GM21515 (cell line): ENCODE data around the gene IL17RD.

Source experiments
- ATAC-seq: cut with Tn5 transposase; IDR thresholded peaks from one replicate; pipeline ENCODE4 v1.9.1; 2021; ENCODE audit not compliant: unreplicated experiment

Gene IL17RD

DNA sequence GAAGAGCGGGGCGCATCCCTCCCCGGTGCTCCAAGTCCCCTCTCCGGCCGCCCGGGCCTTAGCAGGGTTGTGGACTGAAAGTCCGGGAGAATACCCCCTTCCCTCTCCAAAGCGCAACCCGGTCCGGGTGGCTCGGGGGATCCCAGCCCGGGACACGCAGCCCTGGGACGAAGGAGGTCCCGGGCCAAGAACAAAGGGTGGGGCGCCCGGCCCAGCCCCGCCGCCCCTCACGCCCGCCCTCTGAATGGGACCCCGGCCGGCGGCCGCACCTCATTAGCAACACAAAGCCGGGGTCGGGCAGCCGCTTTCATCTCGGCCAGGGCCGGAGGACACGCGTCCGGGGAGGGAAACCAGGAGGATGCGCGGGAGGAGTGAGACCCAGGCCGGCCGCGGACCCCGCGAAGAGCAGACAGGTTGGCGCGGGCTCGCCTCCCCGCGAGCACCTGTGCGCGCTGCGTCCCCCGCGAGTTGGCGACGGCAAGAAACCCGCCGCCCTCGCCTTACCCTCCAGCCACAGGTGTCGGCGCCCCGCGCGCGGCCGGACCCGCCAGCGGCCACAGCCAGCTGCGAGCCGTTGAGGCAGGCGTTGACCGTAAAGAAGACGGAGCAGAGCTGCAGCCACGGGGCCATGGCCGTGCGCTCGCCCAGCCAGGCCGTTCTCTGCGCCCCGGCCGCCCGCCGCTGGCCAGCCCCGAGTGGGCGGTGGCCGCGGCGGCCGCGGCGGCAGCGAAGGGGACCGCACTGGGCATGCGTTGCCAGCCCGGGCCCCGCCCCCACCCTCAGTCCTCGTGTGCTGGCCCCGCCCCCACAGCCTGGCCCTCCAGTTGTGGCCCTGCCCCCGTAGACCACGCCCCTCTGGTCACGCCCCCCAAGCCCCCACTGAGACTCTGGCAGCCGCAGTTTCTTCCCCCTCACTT lies at the start of gene IL17RD:
Gene IL17RD, minus strand, starts transcription at position 697 of the 917 bp plus-strand sequence. Its CDS starts 67 bp downstream, at position 630.
- ATAC-seq: peak; percentile 39

DNA sequence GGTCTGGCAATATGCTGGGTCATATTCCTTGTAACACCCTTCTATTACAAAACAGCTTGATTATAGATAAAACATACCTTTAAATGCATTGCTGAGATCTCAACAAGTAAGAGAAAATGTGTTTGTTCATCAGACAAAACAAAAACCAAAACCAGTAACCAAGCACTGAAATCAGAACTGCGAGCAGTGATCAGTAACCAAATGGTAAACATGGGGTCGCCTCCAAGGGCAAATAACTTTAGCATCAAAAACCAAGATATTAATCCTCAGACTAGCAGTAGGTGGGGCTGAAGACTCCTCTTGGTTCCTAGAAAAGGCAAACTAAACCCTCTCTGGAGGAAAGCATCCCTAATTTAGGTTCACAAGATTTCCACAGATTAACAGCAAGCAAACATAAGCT lies 41.3 kb upstream of the IL17RD start:
- ATAC-seq: no peak

DNA sequence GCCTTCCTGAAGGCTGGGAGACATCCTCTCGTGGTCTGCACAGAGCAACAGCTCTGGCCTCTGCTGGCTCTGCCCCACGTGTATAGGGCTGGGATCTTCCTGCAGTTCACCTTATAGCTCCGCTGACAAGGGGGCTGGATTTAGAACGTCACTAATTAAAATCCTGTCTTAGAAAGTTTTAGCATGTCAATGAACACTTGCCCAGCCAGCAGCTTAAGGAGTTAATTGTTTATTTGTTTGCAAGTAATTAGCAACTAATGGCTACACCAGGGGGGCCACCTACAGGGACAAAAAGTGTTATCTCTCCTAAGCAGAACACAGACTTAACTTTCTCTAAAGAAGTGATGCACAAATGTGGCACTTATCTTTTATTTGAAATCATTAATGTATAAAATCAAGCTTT lies 34.7 kb upstream of the IL17RD start, which contains the start of gene HESX1:
Gene HESX1, minus strand, starts transcription at position 84 of the 403 bp plus-strand sequence. Its CDS starts 60 bp downstream, at position 24.
- ATAC-seq: no peak

DNA sequence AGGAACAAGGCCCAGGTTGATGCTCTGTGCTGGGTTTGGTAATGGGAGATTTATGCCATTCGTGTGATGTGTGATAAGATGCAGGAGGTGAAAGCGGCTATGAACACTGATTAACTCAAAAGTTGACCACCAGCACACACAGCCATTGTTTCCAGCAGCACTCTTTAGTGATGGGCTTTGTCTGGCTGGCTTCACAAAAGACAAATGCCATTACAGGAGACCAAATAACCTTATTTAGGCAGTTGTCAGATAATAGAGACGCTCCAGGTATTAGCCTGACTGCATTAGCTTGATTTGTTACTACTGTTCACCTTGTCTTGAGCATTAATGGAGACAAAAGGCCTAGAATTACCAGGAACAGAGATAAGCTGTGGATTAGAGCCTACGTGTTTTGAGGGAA lies 29.5 kb upstream of the IL17RD start:
- ATAC-seq: no peak

DNA sequence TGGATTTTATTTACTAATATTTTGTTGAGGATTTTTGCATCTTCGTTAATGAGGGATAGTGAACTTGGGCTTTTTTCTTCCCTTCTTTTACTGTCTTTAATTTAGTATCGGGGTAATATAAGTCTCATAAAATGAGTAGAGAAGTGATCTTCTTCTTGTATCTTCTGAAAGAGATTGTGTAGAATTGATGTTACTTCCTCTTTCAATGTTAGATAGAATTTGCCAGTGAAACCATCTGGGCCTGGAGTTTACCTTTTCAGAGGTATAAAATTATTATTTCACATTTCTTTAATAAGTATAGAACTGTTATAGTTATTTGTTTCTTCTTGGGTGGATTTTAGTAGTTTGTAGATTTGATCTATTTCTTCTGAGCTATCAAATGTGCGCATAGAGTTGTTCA lies 26.9 kb upstream of the IL17RD start:
- ATAC-seq: no peak

DNA sequence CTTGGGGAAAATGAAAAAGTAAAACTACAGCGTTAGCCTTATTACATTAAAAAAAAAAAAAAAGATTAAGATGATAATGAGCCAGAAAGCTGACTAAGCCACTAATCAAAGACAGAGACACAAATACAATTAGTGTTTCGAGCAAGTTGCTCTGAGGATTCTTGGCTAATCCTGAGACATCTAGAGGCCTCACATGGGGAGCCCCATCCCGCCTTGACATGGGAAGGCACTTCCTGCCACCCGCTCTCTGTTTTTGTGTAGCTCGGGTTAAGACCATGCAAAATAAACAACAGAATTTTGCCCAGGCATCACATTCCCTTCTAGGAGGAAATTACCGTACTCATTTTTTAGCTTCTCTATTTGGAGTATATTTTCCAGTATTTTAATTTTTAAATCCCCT lies 19.4 kb upstream of the IL17RD start:
- no peak for ATAC-seq

DNA sequence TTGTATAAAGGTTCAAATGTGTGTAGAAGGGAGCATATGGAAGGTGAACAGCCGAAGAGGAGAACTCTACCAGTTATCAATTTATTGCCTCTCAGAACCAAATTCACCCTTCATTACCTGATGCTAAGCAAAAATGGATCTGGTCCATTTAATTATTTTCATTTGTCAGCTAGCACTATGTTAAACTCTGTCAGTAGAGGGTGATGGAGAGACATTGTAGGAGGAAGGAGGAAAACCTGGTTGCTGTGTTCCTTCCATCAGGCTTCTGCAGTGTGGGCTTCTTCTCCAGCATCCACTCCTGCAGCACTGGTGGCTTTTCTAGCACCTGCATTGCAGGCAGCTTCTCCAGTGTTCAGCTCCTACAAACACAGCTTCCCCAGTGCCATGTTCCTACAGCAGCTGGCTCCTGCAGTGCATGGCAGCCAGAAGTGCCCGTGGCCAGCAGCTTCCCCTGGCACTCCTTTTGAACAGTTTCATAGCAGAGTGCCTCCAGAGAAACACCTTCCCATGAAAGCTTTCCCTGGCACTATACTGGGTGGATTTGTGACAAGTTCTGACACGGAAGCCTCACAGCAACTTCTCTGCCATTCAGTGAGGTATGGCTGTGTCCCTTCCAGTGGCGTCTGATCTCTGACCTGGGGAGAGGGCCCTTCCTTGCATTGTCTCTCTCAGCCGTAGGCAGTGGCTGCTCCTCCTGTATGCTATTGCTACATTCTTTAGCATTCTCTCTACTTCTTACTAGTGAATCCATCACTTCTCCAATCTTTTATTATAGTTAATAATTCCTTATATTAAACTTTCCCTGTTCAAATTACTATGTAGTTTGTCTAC lies 14.6 kb upstream of the IL17RD start:
- ATAC-seq: no peak

DNA sequence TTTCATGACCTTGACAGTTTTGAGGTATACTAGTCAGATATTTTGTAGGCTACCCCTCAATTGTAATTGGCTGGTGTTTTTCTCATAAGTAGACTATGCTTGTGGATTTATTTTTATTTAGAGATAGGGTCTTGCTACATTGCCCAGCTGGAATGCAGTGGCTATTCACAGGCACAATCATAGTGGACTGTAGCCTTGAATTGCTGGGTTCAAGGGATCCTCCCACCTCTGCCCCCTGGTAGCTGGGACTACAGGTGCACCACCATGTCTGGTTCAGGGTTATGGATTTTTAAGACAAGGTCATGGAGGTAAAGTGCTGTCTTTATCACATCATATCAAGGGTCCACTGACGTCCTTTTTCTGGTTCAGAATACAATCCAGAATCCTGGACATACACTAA lies 10.9 kb upstream of the IL17RD start:
- no peak for ATAC-seq

DNA sequence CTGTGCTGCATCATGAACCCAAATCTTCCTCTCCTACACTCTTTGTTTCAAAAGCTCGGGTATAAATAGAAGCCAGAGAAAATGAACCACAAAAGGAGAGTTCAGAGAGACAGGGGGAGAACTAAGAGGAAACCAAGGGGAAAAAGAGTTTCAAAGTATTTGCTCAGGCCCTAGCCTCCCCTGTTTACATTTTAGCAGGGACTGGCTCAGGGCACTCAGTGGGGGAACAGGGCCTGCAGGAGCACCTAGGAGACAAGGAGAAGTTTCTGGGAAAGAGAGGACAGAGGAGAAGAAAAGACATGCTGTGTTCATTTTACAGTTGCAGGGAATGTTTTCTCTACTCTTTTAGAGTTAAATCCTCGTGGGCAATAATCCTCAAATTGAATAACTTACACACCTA lies 8.5 kb upstream of the IL17RD start:
- no peak for ATAC-seq

DNA sequence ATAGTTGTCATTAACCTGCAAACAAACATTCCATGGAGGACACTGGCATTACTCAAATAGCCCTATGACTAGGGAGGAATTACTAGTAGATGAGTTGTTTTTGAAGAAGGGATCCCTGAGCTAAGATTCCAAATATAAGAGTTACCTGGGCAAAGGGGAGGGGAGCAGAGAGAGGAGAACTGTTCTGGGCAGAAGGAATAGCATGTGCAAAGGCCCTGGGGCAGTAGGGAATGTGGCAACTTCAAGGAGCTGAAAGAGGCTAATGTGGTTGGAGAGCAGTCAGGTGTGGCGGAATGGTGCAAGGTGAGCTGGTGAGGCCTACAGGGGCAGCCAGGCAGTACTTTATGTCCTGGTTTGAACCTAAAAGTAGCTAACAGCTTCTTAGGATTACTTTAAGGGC lies 5.8 kb upstream of the IL17RD start:
- no peak for ATAC-seq

DNA sequence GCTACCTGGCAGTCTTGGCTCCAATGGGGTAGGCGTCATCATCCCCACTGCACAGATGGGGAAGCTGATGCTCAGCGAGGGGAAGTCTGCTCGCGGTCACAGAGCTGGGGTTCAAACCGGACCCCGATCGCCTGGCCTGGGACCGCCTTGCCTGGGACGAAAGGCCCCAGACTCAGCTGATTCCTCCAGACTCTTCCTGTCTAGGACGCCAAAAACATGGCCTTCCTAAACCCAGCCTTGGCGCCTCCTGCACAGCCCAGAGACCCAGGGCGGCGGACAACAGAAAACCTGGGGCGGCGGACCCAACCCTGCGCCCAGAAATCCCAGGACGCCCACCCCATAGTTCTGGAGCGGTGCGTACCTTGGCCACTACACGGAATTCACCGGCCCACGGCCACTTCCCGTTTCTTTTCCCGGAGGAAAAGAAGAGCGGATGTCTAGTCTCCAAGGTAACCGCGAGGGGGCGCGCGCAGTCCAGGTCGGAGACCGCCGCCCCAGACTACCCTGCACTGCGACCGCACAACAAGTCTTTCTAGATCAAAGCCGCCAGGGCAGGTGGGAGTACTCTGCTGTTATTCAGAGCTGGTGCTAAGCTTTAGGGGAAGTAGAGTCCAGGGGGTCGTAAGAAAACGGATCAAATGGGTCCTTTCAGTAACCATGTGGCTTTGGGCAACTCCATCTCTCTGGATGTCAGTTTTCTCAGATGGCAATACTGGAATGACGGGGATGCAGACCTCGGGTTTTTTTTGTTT lies 4.9 kb upstream of the IL17RD start:
- peak; percentile 82 for ATAC-seq

DNA sequence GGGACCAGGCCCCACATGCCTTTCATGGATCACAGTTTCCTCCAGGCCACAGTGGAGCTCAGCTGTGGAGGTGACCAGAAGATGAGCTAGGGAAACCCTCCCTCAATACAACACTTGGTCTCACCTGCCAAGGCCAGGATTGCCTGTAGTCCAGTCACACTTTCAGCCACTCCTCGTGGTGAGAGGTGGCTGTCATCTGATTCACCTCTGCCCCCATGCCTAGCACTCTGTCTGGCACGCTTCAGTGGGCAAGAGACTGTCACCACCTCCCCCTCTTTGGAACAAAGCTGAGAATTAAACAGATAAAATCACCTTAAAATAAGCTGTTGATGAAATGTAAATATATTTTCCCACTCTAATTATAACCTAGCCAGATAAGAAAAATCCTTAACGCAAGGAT lies 4.0 kb upstream of the IL17RD start:
- no peak for ATAC-seq

DNA sequence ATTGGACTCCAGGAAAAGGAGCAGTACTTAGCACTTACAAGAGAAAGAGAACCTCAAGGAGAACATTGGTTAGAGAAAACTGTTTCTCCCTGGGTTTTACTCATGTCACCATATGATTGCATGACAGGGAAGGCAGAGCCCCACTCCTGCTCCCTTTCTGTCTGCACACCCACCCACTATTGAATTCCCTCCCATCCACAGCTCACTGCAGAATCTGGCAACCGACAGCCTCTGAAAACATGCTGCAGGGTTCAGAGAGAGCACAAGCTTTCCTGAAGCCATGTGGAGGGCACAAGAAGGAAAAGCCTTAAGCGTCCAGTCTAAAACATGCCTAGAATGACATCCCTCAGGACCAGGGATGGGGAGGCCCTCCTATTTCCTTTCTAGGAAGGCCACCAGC lies 3.0 kb upstream of the IL17RD start:
- ATAC-seq: no peak

DNA sequence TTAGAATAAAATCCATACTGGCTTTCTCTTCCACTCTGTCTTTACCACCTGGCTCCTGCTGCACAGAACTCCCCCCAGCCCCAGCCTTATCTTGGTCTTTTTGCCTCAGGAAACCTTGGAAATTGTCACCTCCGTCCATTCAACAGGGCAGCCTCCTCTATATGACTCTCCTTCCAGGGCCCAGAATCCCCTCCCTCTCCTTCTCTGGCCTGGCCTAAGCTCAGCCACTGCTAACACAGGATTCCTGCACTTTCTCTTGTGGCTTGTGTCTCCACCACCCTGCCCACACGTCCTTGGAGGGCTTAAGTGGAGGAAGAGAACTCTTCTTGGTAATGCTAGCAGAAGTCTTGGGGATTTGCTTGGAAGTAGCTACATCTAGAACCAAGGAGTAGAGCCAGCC lies 1.5 kb upstream of the IL17RD start:
- ATAC-seq: no peak

DNA sequence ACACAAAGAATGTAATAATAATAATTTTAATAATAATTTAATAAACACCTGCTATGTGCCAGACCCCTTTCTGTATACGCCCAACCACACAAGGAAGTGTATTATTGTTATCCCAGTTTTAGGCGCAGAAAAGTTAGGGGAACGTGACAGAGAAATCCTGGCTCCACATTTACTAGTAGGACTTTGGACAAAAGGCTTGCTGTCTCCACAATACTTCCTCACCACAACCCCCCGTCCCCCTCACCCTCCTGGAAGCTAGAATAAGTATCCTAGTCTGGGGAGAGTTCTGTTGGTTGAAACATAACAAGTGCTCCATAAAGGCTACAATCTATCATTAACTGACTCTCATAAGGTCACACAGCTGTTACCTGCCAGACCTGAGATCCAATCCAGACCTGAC lies 488 bp upstream of the IL17RD start:
- ATAC-seq: no peak

DNA sequence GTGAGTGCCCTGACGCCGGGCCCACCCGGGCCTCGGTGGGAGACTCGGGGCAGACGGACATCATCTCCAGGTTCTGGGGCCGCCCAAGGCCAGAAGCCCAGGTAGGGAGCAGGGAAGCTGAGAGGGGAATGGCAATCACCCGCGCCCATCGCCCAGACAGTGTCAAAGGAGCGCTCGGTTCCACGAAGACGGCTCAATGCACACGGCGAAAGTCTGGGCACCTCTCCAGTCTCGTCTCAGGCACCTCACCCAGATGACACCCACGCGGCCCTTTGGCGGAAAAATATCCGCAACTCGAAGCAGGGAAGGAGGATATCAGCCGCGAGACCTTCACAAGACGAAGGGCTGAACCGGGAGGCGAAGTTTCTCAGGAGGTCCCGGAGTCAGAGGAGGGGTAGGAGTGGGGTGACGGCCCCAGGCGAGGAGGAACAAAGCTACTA lies 916 bp downstream of the IL17RD start:
- no peak for ATAC-seq

DNA sequence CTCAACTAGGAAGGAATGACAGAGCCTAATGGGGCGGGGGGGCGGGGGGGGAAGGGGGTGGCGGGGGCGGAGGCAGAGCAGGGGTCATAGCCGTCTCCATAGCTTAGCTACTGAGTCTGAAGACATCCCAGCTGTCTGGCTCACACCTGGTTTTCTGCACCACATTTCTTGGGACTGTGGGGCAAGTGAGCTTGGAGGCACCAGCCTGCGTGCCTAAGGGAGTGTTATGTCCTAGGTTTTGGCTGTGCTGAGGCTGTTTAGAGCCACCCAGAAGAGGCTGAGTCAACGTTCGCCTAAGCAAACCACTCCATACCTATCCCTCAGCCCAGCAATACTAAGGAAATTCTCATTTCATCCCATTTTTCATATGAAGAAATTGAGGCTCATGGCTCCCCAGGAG lies 1.4 kb downstream of the IL17RD start:
- no peak for ATAC-seq

DNA sequence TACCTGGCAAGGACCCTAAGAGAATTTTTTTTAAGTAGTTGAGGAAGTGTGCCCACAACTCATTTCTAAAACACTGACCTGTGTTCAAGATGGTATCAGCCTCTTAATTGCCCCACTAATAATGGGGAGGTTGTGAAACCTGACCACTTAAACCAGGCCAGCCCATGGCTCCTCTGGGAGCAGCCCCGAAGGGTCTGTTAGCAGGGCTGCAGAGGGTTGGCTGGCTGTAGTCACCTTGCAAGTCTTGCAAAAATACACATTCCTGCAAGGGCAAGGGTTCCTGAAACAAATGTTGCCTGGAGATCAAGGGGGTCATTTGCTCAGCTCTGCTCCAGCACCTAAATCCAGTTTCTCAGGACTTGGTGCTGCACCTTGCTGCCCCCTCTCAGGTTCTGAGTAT lies 3.2 kb downstream of the IL17RD start:
- no peak for ATAC-seq

DNA sequence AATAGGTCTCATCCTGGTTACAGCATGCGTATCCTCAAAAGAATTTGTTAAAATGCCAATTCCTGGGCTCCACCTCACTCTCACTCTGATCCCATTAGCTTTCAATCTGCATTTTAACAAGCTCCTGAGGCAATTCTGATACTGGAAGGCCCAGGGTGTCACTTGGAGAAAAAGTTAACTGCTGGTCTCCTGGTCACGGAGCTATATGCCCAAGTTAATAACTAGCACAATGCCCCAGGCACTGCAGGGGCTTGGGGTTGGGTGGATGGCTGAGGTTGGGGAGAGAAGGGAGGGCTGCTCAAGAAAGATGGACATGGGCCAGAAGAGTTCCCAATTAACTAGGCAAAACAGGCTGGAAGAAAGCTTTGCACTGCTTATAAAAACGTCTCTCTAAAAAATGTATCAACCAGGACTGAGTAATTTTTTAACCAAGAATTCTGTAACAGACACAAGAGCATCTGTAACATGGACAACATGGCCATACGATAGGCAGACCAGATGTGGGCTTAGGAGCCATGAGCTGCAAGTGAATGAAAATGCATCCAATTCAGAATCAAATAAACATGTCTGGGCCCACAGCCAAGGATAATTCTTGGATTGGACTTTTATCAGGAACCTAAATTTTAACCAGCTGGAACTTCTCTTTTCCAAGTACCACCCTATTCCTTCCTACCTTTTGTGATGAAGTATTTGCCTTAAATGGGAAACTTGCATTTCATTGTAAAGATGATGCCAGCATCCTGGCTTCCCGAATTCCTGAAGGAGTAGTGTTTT lies 4.2 kb downstream of the IL17RD start:
- no peak for ATAC-seq

DNA sequence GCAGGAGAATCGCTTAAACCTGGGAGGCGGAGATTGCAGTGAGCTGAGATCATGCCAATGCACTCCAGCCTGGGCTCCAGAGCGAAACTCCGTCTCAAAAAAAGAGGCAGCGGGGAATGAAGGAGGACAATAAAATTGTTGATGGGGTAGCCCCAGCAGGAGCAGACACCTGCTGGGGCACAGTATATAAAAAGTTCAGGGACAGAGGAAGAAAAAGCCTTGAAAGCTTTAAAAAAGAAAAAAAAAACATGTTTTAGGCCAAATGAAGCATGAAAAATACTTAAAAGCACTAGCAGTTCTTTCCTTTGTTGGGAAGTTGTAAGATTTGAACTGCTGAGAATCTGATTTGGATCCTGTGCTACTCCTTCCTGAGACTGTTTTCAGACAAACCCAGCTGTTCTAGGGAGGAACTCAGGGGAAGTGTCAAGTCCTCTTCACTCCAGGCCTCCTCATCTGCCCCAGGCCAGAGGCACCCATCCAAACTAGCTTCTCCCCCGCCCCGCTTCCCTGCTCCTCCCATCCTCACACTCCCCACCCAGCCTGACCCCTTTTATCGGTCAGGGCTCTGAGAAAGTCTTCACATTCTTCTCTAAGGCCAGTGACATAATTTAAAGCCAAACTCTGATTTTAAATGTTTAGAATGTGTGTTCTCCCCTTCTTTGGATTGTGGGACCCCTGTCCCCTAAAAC lies 4.9 kb downstream of the IL17RD start:
- ATAC-seq: no peak
